GM21528 (cell line): Measurements from ENCODE around the gene ABCC10.
"Not testable (repeated sequence)": the region's sequence is repeated elsewhere in the genome, so short reads cannot be mapped to it uniquely, and the experiment has no call there.

Source experiments
- ATAC-seq: cut with Tn5 transposase; IDR thresholded peaks from one replicate; pipeline ENCODE4 v1.9.1; 2021; ENCODE audit warnings: mild to moderate bottlenecking, moderate library complexity; ENCODE audit not compliant: unreplicated experiment, low FRiP score

ABCC10 gene

GRCh38 chr6:43436577-43437282 lies 9.4 kb downstream of the ABCC10 start:
- no peak for ATAC-seq

- ATAC-seq, result no peak
Observed at GRCh38 chr6:43437700-43438099, 10.4 kb downstream of the ABCC10 start.

GRCh38 chr6:43442935-43443334 lies 15.6 kb downstream of the ABCC10 start:
- no peak for ATAC-seq

- no peak for ATAC-seq
Observed at GRCh38 chr6:43444036-43444435, 16.7 kb downstream of the ABCC10 start.

GRCh38 chr6:43444582-43444981 lies 17.2 kb downstream of the ABCC10 start:
- no peak for ATAC-seq

- ATAC-seq, result no peak
Observed at GRCh38 chr6:43445576-43445975, 18.2 kb downstream of the ABCC10 start.

GRCh38 chr6:43447604-43448003 lies 20.3 kb downstream of the ABCC10 start:
- ATAC-seq, result no peak

GRCh38 chr6:43448916-43449315 lies 21.6 kb downstream of the ABCC10 start:
- ATAC-seq, result no peak

GRCh38 chr6:43450699-43451131 lies 23.4 kb downstream of the ABCC10 start:
- ATAC-seq, result no peak

- ATAC-seq, result no peak
Observed at GRCh38 chr6:43451348-43451747, 24.0 kb downstream of the ABCC10 start.

- no peak for ATAC-seq
Observed at GRCh38 chr6:43451939-43452338, 24.6 kb downstream of the ABCC10 start.

- ATAC-seq, result no peak
Observed at GRCh38 chr6:43452896-43453295, 25.6 kb downstream of the ABCC10 start.

GRCh38 chr6:43453831-43454230 lies 26.5 kb downstream of the ABCC10 start:
- no peak for ATAC-seq

- ATAC-seq, result no peak
Observed at GRCh38 chr6:43454290-43454695, 27.0 kb downstream of the ABCC10 start.

- no peak for ATAC-seq
Observed at GRCh38 chr6:43454696-43455530, 27.6 kb downstream of the ABCC10 start.

GRCh38 chr6:43455531-43456428 lies 28.4 kb downstream of the ABCC10 start, which contains the start of gene DLK2:
Gene DLK2 (minus strand): TSS chr6:43455548. CDS start chr6:43454825, 723 bp downstream.
- ATAC-seq, result no peak

- ATAC-seq, result no peak
Observed at GRCh38 chr6:43457643-43458042, 30.3 kb downstream of the ABCC10 start.

GRCh38 chr6:43458154-43458553 lies 30.8 kb downstream of the ABCC10 start:
- ATAC-seq, result not testable (repeated sequence)

- no peak for ATAC-seq
Observed at GRCh38 chr6:43459535-43459934, 32.2 kb downstream of the ABCC10 start.

GRCh38 chr6:43460032-43460431 lies 32.7 kb downstream of the ABCC10 start:
- ATAC-seq, result no peak

- no peak for ATAC-seq
Observed at GRCh38 chr6:43461936-43462335, 34.6 kb downstream of the ABCC10 start.
